Measurements from ENCODE around the gene TFCP2L1.

- TF ChIP-seq CTBP1 (IDR thresholded peaks at IDR 0.05; ENCODE audit: borderline replicate concordance) (no peak), SP1 (IDR thresholded peaks at IDR 0.05) (no peak), LEF1 (IDR thresholded peaks at IDR 0.05; ENCODE audit: borderline replicate concordance) (no peak), HDGF (IDR thresholded peaks at IDR 0.05; ENCODE audit: borderline replicate concordance) (no peak), FOXK2 (IDR thresholded peaks at IDR 0.05) (no peak), TARDBP (IDR thresholded peaks at IDR 0.05) (no peak), FOXM1 (IDR thresholded peaks at IDR 0.05; ENCODE audit: borderline replicate concordance) (no peak), BHLHE40 (IDR thresholded peaks at IDR 0.05; ENCODE audit: borderline replicate concordance) (no peak), PKNOX1 (IDR thresholded peaks at IDR 0.05) (no peak), ZNF384 (IDR thresholded peaks at IDR 0.05) (no peak), FOXA1 (IDR thresholded peaks at IDR 0.05) (no peak)
Measured at GRCh38 chr2:121287146-121287798, 2.3 kb upstream of the TFCP2L1 start.
